H1 (cell line): ENCODE measurements around the gene DPYD. TPM values are rescaled to one million over a fixed set of nuclear protein-coding genes. Genes with fewer than 3 reads are reported as not detected.

Experiments used
- CHD7 ChIP-seq: fragments of 300-600 bp; sonication (generic); IDR thresholded peaks from 2 replicates; pipeline ENCODE4 v1.7.1; 2012; ENCODE audit warnings: low read length, moderate library complexity, mild to moderate bottlenecking, inconsistent platforms; ENCODE audit not compliant: insufficient replicate concordance
- EZH2 ChIP-seq: fragments of 200-600 bp; sonication (generic); IDR thresholded peaks from 2 replicates; pipeline ENCODE4 v1.7.1; 2012; ENCODE audit warnings: low read depth, mild to moderate bottlenecking, moderate library complexity, low read length, inconsistent platforms; ENCODE audit not compliant: severe bottlenecking
- SRF ChIP-seq: IDR thresholded peaks from 2 replicates; pipeline ENCODE4 v1.6.1; 2011; ENCODE audit warnings: mild to moderate bottlenecking, low read depth, low read length, moderate library complexity
- polyA plus RNA-seq, 7 experiments: library from polyadenylated mRNA; depleted of rRNA in 3 of 7; stranded (reverse) in 5 of 7; unstranded in 2 of 7; fragments of >200 nt in 5 of 7; fragments of 200-250 nt in 2 of 7; gene quantifications; 1 replicate in 5 of 7; 2 replicates in 1 of 7; 4 replicates in 1 of 7; pipeline versions ENCODE4 v1.2.1 to v1.2.3, GENCODE V29; 2011 to 2013; ENCODE audit warnings: missing spikeins in 2 of 7, mixed read lengths in 2 of 7
- total RNA-seq: library from RNA; stranded (reverse); fragmentation: NEBNext Ultra II Directional; extraction: Animal tissue kit (Norgen Biotek cat#: 25700); gene quantifications from 2 replicates; pipeline ENCODE4 v1.2.1, GENCODE V29; 2021

The DPYD gene
- total and polyA plus RNA-seq, 2 of the 8 experiments (the other 6 are each of a cell fraction or from before 2014, with no cell fraction given) = 0.29 to 0.73 TPM

- TF ChIP-seq EZH2 = no peak
- TF ChIP-seq SRF = no peak
- no peak for TF ChIP-seq CHD7
Observed at GRCh38 chr1:97337250-97338030, 583.4 kb downstream of the DPYD start (continued).
